T-helper 1 cell treated with Interleukin-12 subunit alpha and Interleukin-12 subunit beta and Interleukin-4 antibody, amounts not matched to agents 30 μg/mL and 1 μg/mL, for 36 hours (primary cell): ENCODE data around the gene ACCS.
A peak's percentile ranks its signal among the peaks of the same experiment; 100 is the strongest.

Source experiments
- H3K27ac Mint-ChIP-seq: one replicate; pipeline ENCODE4 v1.8.0; 2021; ENCODE audit warnings: mild to moderate bottlenecking, mixed read lengths
- H3K27me3 Mint-ChIP-seq: one replicate; pipeline ENCODE4 v1.8.0; 2021; ENCODE audit warnings: low read depth, mixed read lengths
- H3K36me3 Mint-ChIP-seq: one replicate; pipeline ENCODE4 v1.8.0; 2021; ENCODE audit warnings: low read depth, mixed read lengths
- H3K4me1 Mint-ChIP-seq: one replicate; pipeline ENCODE4 v1.8.0; 2021; ENCODE audit warnings: low read depth, mixed read lengths
- H3K4me3 Mint-ChIP-seq: one replicate; pipeline ENCODE4 v1.8.0; 2021; ENCODE audit warnings: mild to moderate bottlenecking, moderate library complexity, mixed read lengths
- H3K9me3 Mint-ChIP-seq: one replicate; pipeline ENCODE4 v1.8.0; 2021; ENCODE audit warnings: mixed read lengths

ACCS gene

GRCh38 chr11:44090539-44090938 lies 24.5 kb downstream of the ACCS start:
- Mint-ChIP-seq H3K36me3 (peaks cover 14% of the 10 kb centered on the region), H3K4me1 (peaks cover 28% of the 10 kb centered on the region), H3K4me3 (no peak overlapping the region), H3K9me3 (peaks cover 7% of the 10 kb centered on the region), H3K27me3 (peaks cover 4% of the 10 kb centered on the region), H3K27ac (no peak overlapping the region)

GRCh38 chr11:44094260-44094868 lies 28.3 kb downstream of the ACCS start:
- peaks cover 4% of the 10 kb centered on the region for H3K27me3 Mint-ChIP-seq
- H3K27ac Mint-ChIP-seq = peak overlapping the region; percentile 52
- no peaks in the 10 kb centered on the region for H3K9me3 Mint-ChIP-seq
- H3K4me3 Mint-ChIP-seq = peak overlapping the region; percentile 64
- peaks cover 27% of the 10 kb centered on the region for H3K4me1 Mint-ChIP-seq
- H3K36me3 Mint-ChIP-seq = peaks cover 4% of the 10 kb centered on the region

- H3K27ac Mint-ChIP-seq = no peak within 1 kb of the TSS
- H3K9me3 Mint-ChIP-seq = no peaks in the 10 kb centered on the region
- H3K27me3 Mint-ChIP-seq = peaks cover 4% of the 10 kb centered on the region
- peaks cover 22% of the 10 kb centered on the region for H3K4me1 Mint-ChIP-seq
- peaks cover 5% of the 10 kb centered on the region for H3K36me3 Mint-ChIP-seq
- peak within 1 kb of the TSS; percentile 86 for H3K4me3 Mint-ChIP-seq
These were observed 29.7 kb downstream of the ACCS start, which contains the start of gene EXT2 for GRCh38 chr11:44095506-44096359. TSS of gene EXT2 (plus strand) at chr11:44095678. CDS start at chr11:44107713, 12,035 bp downstream.

DNA sequence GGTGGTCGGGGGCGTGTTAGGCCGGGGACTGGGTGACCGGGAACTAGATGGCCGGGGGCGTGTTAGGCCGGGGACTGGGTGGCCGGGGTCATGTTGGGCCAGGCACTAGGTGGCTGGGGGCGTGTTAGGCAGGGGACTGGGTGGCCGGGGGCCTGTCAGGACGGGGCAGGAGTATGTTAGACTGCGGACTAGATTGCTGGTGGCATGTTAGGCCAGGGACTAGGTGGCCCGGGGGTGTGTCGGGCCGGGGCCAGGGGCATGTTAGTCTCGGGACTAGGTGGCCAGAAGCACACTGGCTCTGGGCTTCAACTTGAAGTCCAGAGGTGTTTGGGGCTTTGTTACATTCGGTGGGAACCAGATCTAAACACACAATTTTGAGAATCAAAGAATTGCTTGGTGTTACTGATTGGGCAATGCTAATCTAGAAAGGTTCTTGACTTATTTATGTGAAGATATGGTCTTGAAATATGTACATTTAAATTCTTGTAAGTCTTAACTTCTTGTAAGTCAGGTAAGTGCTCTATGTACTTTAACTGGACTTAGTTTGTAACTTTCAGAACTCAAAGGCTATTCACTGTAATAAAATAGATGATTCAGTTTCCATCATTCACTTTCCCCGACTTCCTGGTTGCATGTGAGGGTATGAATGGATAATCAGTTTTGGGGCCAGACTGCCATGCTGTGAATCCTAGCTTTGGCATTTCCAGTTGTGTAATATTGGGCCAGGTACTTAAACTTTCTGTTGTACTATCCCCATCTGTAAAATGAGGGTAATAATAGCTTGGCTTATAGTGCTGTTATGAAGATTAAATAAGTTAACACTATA lies 30.5 kb downstream of the ACCS start:
- H3K27ac Mint-ChIP-seq = no peak overlapping the region
- H3K27me3 Mint-ChIP-seq = peaks cover 4% of the 10 kb centered on the region
- H3K36me3 Mint-ChIP-seq = peaks cover 2% of the 10 kb centered on the region
- H3K4me1 Mint-ChIP-seq = peaks cover 22% of the 10 kb centered on the region
- H3K9me3 Mint-ChIP-seq = no peaks in the 10 kb centered on the region
- peak overlapping the region; percentile 86 for H3K4me3 Mint-ChIP-seq

GRCh38 chr11:44097821-44098220 lies 31.8 kb downstream of the ACCS start:
- H3K27me3 Mint-ChIP-seq = peaks cover 4% of the 10 kb centered on the region
- H3K9me3 Mint-ChIP-seq = no peaks in the 10 kb centered on the region
- H3K4me1 Mint-ChIP-seq = peaks cover 22% of the 10 kb centered on the region
- peaks cover 2% of the 10 kb centered on the region for H3K36me3 Mint-ChIP-seq
- no peak overlapping the region for H3K27ac Mint-ChIP-seq
- H3K4me3 Mint-ChIP-seq = no peak overlapping the region

- no peak overlapping the region for H3K4me3 Mint-ChIP-seq
- H3K9me3 Mint-ChIP-seq = no peaks in the 10 kb centered on the region
- H3K27me3 Mint-ChIP-seq = no peaks in the 10 kb centered on the region
- H3K4me1 Mint-ChIP-seq = peaks cover 15% of the 10 kb centered on the region
- no peak overlapping the region for H3K27ac Mint-ChIP-seq
- H3K36me3 Mint-ChIP-seq = peaks cover 4% of the 10 kb centered on the region
These were observed 35.0 kb downstream of the ACCS start for GRCh38 chr11:44101098-44101497.

DNA sequence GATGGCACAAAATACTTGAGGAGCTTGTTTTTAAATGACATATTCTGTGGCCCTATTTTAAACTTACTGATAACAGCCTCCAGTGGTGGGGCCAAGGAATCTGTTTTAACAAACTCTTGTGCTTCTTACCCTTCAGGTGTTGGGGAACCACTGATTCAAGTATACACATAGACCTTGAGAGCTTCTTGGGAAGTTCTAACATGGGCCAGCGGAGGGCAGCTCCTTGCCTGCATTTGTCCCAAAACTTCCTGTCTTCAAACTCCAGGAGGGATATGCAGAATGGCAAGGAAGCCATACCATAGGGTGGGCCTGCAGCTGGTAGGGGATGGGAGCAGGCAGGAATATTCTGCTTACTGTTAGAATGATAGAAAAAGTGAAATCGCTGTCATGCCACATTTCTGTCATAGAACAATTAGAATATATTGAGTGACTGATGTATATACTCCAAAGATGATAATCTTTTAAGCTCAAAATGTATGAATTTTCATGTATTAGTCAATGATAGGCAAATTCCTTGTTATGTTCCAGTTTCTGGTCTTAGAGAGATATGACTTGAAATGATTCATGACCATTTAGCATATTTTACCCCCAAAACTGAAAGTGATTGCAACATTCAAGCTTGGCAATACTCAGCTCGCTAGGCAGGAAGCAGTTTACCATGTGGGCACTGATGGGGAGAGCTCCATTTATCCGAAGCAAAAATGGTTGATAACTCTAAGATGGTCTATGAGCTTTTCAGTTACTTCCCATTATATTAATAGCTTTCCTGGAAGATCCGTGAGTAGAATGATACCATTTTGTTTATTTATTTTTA lies 38.6 kb downstream of the ACCS start:
- no peak overlapping the region for H3K4me3 Mint-ChIP-seq
- H3K4me1 Mint-ChIP-seq = peaks cover 3% of the 10 kb centered on the region
- no peak overlapping the region for H3K27ac Mint-ChIP-seq
- H3K27me3 Mint-ChIP-seq = no peaks in the 10 kb centered on the region
- H3K36me3 Mint-ChIP-seq = peaks cover 8% of the 10 kb centered on the region
- no peaks in the 10 kb centered on the region for H3K9me3 Mint-ChIP-seq

DNA sequence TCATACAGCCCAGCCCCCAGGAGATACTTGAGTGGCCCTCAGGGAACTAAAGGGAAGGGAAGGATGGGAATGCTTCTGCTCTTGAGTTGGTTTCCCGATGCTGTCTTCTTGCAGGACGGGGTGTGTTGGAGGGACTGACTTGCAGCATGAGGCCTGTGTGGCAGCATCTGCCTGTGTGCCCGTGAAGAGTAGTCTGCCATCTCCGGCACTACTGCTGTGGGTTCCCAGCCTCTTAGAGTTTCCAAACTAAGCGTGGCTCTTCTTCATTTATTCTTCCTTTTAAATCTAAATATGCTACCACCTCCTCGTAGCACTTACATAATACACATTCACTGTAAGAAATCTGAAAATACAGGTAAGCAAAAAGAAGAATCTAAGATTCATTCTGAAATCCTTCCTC lies 42.2 kb downstream of the ACCS start:
- H3K4me1 Mint-ChIP-seq = peaks cover 9% of the 10 kb centered on the region
- no peaks in the 10 kb centered on the region for H3K9me3 Mint-ChIP-seq
- peaks cover 13% of the 10 kb centered on the region for H3K36me3 Mint-ChIP-seq
- H3K27me3 Mint-ChIP-seq = no peaks in the 10 kb centered on the region
- no peak overlapping the region for H3K27ac Mint-ChIP-seq
- H3K4me3 Mint-ChIP-seq = no peak overlapping the region

DNA sequence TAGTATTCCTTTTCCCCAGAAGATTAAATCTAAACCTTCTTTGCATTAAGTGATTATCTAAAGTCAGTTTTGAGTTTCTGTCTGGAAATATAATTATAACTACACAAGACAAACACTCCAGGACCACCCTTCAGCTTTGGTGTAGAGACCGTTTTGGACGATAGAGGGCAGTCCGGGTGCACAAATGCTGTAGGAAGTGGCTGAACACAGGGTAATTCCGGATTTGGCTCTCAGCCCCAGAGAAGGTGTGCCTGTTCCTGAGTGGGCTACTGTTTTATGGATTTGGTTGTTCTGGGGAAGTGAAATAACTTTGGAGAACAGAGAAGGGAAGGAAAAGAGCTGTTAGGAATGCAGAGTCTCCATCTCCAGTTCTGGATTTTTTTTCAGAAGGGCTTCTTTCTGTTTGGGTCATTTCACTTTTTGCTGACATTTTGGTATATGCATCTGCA lies 44.2 kb downstream of the ACCS start:
- H3K36me3 Mint-ChIP-seq = peaks cover 22% of the 10 kb centered on the region
- H3K9me3 Mint-ChIP-seq = no peaks in the 10 kb centered on the region
- H3K27me3 Mint-ChIP-seq = no peaks in the 10 kb centered on the region
- no peak overlapping the region for H3K4me3 Mint-ChIP-seq
- H3K27ac Mint-ChIP-seq = peak overlapping the region; percentile 50
- peaks cover 6% of the 10 kb centered on the region for H3K4me1 Mint-ChIP-seq

GRCh38 chr11:44112091-44112821 lies 46.2 kb downstream of the ACCS start:
- Mint-ChIP-seq H3K9me3 (no peaks in the 10 kb centered on the region), H3K4me3 (no peak overlapping the region), H3K4me1 (peaks cover 7% of the 10 kb centered on the region), H3K27me3 (no peaks in the 10 kb centered on the region), H3K36me3 (peaks cover 35% of the 10 kb centered on the region), H3K27ac (no peak overlapping the region)

GRCh38 chr11:44113018-44113417 lies 46.9 kb downstream of the ACCS start:
- Mint-ChIP-seq H3K4me3 (no peak overlapping the region), H3K9me3 (no peaks in the 10 kb centered on the region), H3K27me3 (no peaks in the 10 kb centered on the region), H3K4me1 (peaks cover 7% of the 10 kb centered on the region), H3K36me3 (peaks cover 31% of the 10 kb centered on the region), H3K27ac (no peak overlapping the region)

GRCh38 chr11:44113572-44113971 lies 47.5 kb downstream of the ACCS start:
- Mint-ChIP-seq H3K9me3 (no peaks in the 10 kb centered on the region), H3K4me1 (peaks cover 7% of the 10 kb centered on the region), H3K4me3 (no peak overlapping the region), H3K27me3 (no peaks in the 10 kb centered on the region), H3K36me3 (peaks cover 33% of the 10 kb centered on the region), H3K27ac (no peak overlapping the region)

DNA sequence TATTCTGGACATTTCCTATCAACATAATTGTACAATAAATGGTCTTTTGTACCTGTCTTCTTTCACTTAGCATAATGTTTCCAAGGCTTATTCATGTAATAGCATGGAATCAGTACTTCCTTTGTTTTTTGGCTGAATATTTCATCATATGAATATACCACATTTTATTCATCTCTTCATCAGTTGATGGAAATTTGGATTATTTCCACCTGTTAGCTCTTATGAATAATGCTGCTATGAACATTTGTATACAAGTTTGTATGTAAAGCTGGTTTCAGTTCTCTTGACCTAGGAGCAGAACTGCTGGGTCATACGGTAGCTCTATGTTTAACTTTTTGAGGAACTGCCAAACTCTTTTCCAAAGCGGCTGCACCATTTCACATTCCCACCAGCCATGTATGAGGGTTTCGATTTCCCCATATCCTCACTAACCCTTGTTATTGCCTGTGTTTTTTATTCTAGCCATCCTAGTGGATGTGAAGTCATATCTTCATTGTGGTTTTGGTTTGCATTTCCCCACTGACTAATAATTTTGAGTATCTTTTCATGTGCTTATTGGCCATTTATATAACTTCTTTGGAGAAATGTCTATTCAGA lies 50.3 kb downstream of the ACCS start:
- H3K27me3 Mint-ChIP-seq = no peaks in the 10 kb centered on the region
- peaks cover 2% of the 10 kb centered on the region for H3K4me1 Mint-ChIP-seq
- peaks cover 32% of the 10 kb centered on the region for H3K36me3 Mint-ChIP-seq
- no peak overlapping the region for H3K4me3 Mint-ChIP-seq
- no peak overlapping the region for H3K27ac Mint-ChIP-seq
- no peaks in the 10 kb centered on the region for H3K9me3 Mint-ChIP-seq
